Ovary (tissue), 3 donors: ENCODE measurements around the gene WDR38.

Experiments
- CTCF ChIP-seq, 3 donors: fragments of 450-650 bp in 2 of 3; fragments of 200-600 bp in 1 of 3; IDR thresholded peaks; one replicate each; pipeline versions ENCODE4 v1.5.1 to v1.8.0; 2016 to 2022; ENCODE audit warnings: antibody characterized with exemption in 3 of 3, mild to moderate bottlenecking in 1 of 3
- EP300 ChIP-seq: sonication (generic); formaldehyde crosslinking; IDR thresholded peaks from one replicate; pipeline ENCODE4 v1.6.1; 2017; ENCODE audit warnings: antibody characterized with exemption
- POLR2A ChIP-seq: fragments of 450-650 bp; IDR thresholded peaks from one replicate; pipeline ENCODE4 v1.6.1; 2017; ENCODE audit warnings: antibody characterized with exemption, mild to moderate bottlenecking, moderate library complexity
- donor health status: DM: no; HTN: no; CAD: no.

DNA sequence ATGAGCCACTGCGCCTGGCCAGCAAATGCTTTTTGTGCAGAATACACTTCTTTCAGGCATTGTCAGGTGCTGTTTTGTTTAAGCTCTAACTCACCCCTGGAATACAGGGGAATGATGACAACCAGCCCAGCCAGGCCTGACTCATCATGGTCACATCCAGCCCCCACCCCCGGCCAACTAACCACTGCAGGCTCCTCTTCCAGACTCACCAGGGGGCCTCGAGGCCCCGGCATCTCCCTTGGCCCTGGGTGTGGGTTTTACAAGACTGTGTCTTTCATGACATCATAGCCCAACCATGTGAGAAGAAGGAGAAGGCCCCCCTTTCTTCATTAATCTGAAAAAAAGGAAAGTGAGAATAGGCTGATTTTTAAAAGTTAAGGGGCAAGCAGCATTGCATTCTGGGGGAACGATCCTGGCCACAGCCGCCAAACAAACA lies 40.8 kb upstream of the WDR38 start:
- TF ChIP-seq CTCF (IDR thresholded peaks at IDR 0.05) (no peak), POLR2A (no peak), EP300 (no peak)
